Right lobe of liver (tissue), 4 donors: ENCODE results near the gene SEZ6.

Experiments
- CTCF ChIP-seq, 4 donors: fragments of 200-600 bp in 3 of 4; fragments of 450-650 bp in 1 of 4; IDR thresholded peaks; one replicate each; pipeline versions ENCODE4 v1.5.1 to v1.8.0; 2016 to 2022; ENCODE audit warnings: antibody characterized with exemption in 4 of 4, mild to moderate bottlenecking in 2 of 4
- POLR2A ChIP-seq: fragments of 450-650 bp; IDR thresholded peaks from one replicate; pipeline ENCODE4 v1.6.1; 2017; ENCODE audit warnings: antibody characterized with exemption, mild to moderate bottlenecking
- donor health status: DM: no; HTN: no; CAD: no.
- donor health status: DM: no; HTN: no; CAD: no.
- donor health status: DM: no; HTN: yes; CAD: no.

- TF ChIP-seq POLR2A, result no peak
- peak; percentile 41 to 55 (median 48) for TF ChIP-seq CTCF (IDR thresholded peaks at IDR 0.05)
Observed at GRCh38 chr17:28912281-28912937, 93.4 kb downstream of the SEZ6 start.
